Stimulated activated naive CD8-positive, alpha-beta T cell treated with anti-CD3 and anti-CD28 coated beads, Interleukin-15, Interleukin-2, amounts not matched to agents 100 ng/mL and 50 ng/mL, for 24 hours (primary cell): ENCODE measurements around the gene PITRM1.
"Not testable (repeated sequence)": the region's sequence is repeated elsewhere in the genome, so short reads cannot be mapped to it uniquely, and the experiment has no call there.

Experiments used
- H3K27ac Mint-ChIP-seq: one replicate; pipeline ENCODE4 v1.8.0; 2021; ENCODE audit warnings: mild to moderate bottlenecking, mixed read lengths
- H3K27me3 Mint-ChIP-seq: one replicate; pipeline ENCODE4 v1.8.0; 2021; ENCODE audit warnings: mixed read lengths
- H3K36me3 Mint-ChIP-seq: one replicate; pipeline ENCODE4 v1.8.0; 2021; ENCODE audit warnings: low read depth, mixed read lengths
- H3K4me1 Mint-ChIP-seq: one replicate; pipeline ENCODE4 v1.8.0; 2021; ENCODE audit warnings: low read depth, mixed read lengths
- H3K4me3 Mint-ChIP-seq: one replicate; pipeline ENCODE4 v1.8.0; 2021; ENCODE audit warnings: mild to moderate bottlenecking, mixed read lengths
- H3K9me3 Mint-ChIP-seq: one replicate; pipeline ENCODE4 v1.8.0; 2021; ENCODE audit warnings: mixed read lengths

PITRM1 gene

DNA sequence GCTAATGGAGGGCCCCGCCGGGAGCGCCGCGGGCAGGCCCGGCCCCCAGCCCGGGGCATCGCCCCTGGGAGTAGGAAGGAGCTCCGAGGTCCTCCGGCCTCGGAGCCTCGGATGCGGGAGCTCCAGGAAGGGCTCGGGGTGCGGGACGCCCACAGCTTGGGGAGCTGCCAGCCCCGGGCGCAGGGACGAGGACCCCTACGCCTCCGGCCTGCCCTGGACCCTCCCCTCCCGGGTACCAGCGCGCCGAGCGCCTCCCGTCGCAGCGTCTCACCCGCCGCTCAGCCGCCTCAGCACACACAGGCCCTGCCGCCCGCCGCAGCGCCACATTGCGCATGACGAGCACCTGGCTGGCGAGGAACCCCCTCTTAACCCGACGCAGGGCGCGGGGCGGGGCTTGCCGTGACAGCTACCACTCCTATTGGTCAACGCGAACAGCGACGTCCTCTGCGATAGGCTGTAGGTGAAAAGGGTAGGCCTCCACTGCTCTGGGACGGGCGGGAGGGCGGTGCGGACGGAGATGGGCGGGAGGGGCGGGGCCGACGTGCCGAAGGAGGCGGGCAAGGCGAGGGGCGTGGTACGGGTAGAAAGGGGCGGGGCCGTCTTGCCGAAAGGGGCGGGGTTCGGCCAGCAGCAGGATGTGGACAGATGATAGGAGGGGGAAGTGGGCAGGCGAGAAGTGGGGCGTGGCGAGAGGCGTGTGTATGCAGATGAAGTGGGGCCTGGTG, at the start of gene PITRM1:
Gene PITRM1, minus strand, starts transcription at position 337 of the 725 bp plus-strand sequence. Its CDS starts 10 bp downstream, at position 327.
- Mint-ChIP-seq H3K9me3 (no peaks in the 10 kb centered on the region), H3K4me1 (peaks cover 38% of the 10 kb centered on the region), H3K36me3 (peaks cover 25% of the 10 kb centered on the region), H3K27me3 (no peaks in the 10 kb centered on the region), H3K4me3 (peak within 1 kb of the TSS; percentile 92), H3K27ac (peak within 1 kb of the TSS; percentile 89)

DNA sequence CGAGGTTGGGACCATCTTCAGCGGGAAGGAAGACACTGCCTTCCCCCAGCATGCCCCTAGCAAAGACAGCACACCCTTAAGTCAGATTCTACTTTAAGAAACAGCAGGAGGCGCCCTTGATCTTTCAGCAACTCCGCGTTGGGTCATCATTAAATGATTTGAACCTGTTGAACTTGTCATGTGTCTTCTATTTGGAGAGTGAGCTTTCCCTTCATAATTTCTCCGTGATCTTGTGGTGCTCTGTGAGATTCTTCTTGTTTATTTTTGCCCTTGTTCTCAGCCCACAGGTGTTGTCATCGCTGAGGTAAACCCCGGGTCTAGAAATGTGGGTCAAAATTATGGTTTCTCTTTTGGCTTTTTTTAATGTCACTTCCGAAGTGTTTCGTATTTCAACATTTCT, 49.5 kb upstream of the PITRM1 start:
- H3K4me1 Mint-ChIP-seq: peaks cover 5% of the 10 kb centered on the region
- no peaks in the 10 kb centered on the region for H3K36me3 Mint-ChIP-seq

GRCh38 chr10:3221601-3222000, 49.0 kb upstream of the PITRM1 start:
- H3K4me3 Mint-ChIP-seq, H3K4me1 Mint-ChIP-seq, H3K27ac Mint-ChIP-seq, H3K36me3 Mint-ChIP-seq, H3K9me3 Mint-ChIP-seq: not testable (repeated sequence)
- H3K27me3 Mint-ChIP-seq: peaks cover 14% of the 10 kb centered on the region

More for the DNA sequence above, 49.5 kb upstream of the PITRM1 start:
- H3K27me3 Mint-ChIP-seq: peaks cover 14% of the 10 kb centered on the region
- H3K9me3 Mint-ChIP-seq: no peaks in the 10 kb centered on the region
- H3K4me3 Mint-ChIP-seq: no peak overlapping the region
- H3K27ac Mint-ChIP-seq: no peak overlapping the region

DNA sequence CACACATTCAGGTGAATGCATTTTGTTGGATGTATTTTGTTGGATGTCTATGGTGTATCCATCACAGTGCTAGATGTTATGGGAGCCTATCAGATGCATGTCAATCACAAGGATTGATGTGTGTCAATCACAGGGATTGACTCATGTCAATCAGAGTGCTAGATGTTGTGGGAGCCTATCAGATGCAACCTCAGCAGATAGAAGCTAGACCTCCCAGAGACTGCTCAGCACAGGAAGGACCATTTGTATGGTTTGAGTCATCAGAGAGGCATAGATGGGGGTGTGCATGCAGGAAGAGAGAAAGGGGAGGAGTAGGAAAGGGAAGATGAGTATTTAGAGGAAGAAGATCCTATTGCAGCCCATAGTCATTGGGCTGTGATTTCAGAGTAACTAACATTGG, 48.3 kb upstream of the PITRM1 start:
- no peaks in the 10 kb centered on the region for H3K36me3 Mint-ChIP-seq
- no peaks in the 10 kb centered on the region for H3K4me1 Mint-ChIP-seq
- no peaks in the 10 kb centered on the region for H3K9me3 Mint-ChIP-seq
- H3K4me3 Mint-ChIP-seq: no peak overlapping the region
- H3K27ac Mint-ChIP-seq: no peak overlapping the region
- peaks cover 14% of the 10 kb centered on the region for H3K27me3 Mint-ChIP-seq

DNA sequence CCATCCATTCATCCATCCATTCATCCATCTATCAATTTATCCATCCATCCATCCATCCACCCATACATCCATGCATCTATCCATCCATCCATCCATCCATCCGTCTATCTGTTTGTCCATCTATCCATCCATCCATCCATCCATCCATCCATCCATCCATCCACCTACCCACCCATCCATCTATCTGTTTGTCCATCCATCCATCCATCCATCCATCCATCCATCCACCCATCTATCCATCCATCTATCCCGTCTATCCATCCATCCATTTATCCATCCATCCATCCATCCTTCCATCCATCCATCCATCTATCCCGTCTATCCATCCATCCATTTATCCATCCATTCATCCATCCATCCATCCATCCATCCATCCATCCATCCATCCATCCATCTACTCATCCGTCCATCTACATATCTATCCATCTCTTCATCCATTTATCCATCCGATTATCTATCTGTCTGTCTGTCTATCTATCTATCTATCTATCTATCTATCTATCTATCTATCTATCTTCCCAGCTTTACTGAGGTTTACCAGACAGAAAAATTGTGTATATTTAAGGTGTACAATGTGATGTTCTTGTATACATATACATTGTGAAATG, 46.5 kb upstream of the PITRM1 start:
- H3K9me3 Mint-ChIP-seq, H3K27ac Mint-ChIP-seq, H3K4me3 Mint-ChIP-seq, H3K4me1 Mint-ChIP-seq, H3K36me3 Mint-ChIP-seq: not testable (repeated sequence)
- H3K27me3 Mint-ChIP-seq: peaks cover 14% of the 10 kb centered on the region

GRCh38 chr10:3217853-3218252, 45.3 kb upstream of the PITRM1 start:
- Mint-ChIP-seq H3K27me3 (peaks cover 14% of the 10 kb centered on the region), H3K36me3 (no peaks in the 10 kb centered on the region), H3K27ac (no peak overlapping the region), H3K4me1 (no peaks in the 10 kb centered on the region), H3K4me3 (no peak overlapping the region), H3K9me3 (no peaks in the 10 kb centered on the region)

GRCh38 chr10:3217301-3217700, 44.7 kb upstream of the PITRM1 start:
- Mint-ChIP-seq H3K4me3 (no peak overlapping the region), H3K27me3 (peaks cover 14% of the 10 kb centered on the region), H3K36me3 (no peaks in the 10 kb centered on the region), H3K9me3 (no peaks in the 10 kb centered on the region), H3K27ac (no peak overlapping the region), H3K4me1 (no peaks in the 10 kb centered on the region)

DNA sequence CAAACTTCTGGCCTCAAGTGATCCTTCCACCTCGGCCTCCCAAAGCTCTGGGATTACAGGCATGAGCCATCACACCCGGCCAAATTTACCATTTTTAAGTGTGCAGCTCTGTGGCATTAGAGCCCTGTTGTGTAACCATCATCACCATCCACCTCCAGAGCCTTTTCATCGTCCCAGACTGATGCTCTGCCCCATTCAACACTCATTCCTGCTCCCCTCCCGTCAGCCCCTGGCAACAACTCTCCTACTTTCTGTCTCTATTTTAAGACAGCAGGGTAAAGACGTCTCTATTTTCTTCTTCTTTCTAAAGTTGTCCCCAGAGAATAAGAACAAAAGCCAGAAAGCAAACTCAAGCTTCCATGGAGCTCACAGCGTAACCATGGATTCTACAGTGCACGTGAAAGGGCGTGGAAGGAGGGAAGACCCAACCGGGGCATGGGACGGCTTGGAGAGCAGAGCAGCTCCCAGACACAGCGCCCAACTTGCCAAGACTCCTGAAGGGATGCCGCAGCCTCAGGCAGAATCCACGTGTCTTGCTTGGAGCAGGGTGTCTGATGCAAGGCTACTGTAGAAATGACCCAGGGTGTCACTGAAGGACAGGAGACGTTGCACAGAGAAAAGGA, 42.7 kb upstream of the PITRM1 start:
- Mint-ChIP-seq H3K27ac (no peak overlapping the region), H3K27me3 (peaks cover 22% of the 10 kb centered on the region), H3K36me3 (no peaks in the 10 kb centered on the region), H3K9me3 (no peaks in the 10 kb centered on the region), H3K4me3 (no peak overlapping the region), H3K4me1 (no peaks in the 10 kb centered on the region)

GRCh38 chr10:3213758-3214515, 41.4 kb upstream of the PITRM1 start:
- H3K27me3 Mint-ChIP-seq: peaks cover 27% of the 10 kb centered on the region
- H3K4me1 Mint-ChIP-seq: no peaks in the 10 kb centered on the region
- H3K27ac Mint-ChIP-seq: no peak overlapping the region
- no peak overlapping the region for H3K4me3 Mint-ChIP-seq
- H3K36me3 Mint-ChIP-seq: no peaks in the 10 kb centered on the region
- no peaks in the 10 kb centered on the region for H3K9me3 Mint-ChIP-seq

GRCh38 chr10:3213208-3213607, 40.6 kb upstream of the PITRM1 start:
- H3K4me3 Mint-ChIP-seq: no peak overlapping the region
- H3K27ac Mint-ChIP-seq: no peak overlapping the region
- H3K27me3 Mint-ChIP-seq: peaks cover 31% of the 10 kb centered on the region
- H3K4me1 Mint-ChIP-seq: no peaks in the 10 kb centered on the region
- H3K36me3 Mint-ChIP-seq: no peaks in the 10 kb centered on the region
- H3K9me3 Mint-ChIP-seq: no peaks in the 10 kb centered on the region

DNA sequence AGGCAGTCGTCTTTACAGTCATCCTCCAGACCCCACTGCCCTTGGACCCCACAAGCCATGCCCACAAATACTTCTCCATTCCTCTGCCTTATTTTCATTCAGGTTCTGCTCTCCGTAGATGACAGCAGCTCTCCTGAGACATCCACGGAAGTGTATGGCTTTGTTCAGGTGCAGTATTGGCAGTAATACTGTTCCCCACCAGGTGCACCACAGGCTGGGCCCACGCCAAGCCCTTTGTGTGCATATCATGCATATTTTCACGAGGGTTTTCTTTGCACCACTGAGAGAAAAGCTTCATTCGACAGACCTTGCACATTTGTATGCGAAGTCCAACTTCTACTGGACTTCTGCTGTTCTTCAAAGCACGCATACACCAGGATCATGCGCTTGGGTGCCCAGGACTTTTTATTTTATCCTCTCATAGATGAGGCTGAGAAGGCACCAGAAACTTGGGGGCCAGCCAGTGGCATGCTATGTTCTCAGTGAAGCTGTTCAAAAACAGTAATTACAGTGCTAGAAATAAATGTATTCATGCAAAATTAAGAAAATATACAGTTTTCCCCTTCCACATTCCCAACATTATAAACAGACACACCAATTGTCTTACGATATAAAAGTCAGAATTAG, 37.8 kb upstream of the PITRM1 start:
- H3K4me1 Mint-ChIP-seq: no peaks in the 10 kb centered on the region
- H3K27me3 Mint-ChIP-seq: peaks cover 54% of the 10 kb centered on the region
- no peaks in the 10 kb centered on the region for H3K9me3 Mint-ChIP-seq
- H3K4me3 Mint-ChIP-seq: no peak overlapping the region
- no peaks in the 10 kb centered on the region for H3K36me3 Mint-ChIP-seq
- no peak overlapping the region for H3K27ac Mint-ChIP-seq

- Mint-ChIP-seq H3K4me1 (no peaks in the 10 kb centered on the region), H3K36me3 (no peaks in the 10 kb centered on the region), H3K4me3 (no peak overlapping the region), H3K27me3 (peaks cover 62% of the 10 kb centered on the region), H3K9me3 (no peaks in the 10 kb centered on the region), H3K27ac (no peak overlapping the region)
These were observed 36.2 kb upstream of the PITRM1 start for GRCh38 chr10:3208481-3209406.

- peaks cover 67% of the 10 kb centered on the region for H3K27me3 Mint-ChIP-seq
- no peaks in the 10 kb centered on the region for H3K4me1 Mint-ChIP-seq
- no peak overlapping the region for H3K27ac Mint-ChIP-seq
- H3K9me3 Mint-ChIP-seq: no peaks in the 10 kb centered on the region
- no peak overlapping the region for H3K4me3 Mint-ChIP-seq
- H3K36me3 Mint-ChIP-seq: no peaks in the 10 kb centered on the region
These were observed 34.8 kb upstream of the PITRM1 start for GRCh38 chr10:3207351-3207750.
